ENCODE measurements around the gene PDCD10. TPM values are rescaled to one million over a fixed set of nuclear protein-coding genes. Genes with fewer than 3 reads are reported as not detected.

The PDCD10 gene
- polyA plus RNA-seq, 3 donors = 31.7 to 61.8 (median 61.5) TPM

DNA sequence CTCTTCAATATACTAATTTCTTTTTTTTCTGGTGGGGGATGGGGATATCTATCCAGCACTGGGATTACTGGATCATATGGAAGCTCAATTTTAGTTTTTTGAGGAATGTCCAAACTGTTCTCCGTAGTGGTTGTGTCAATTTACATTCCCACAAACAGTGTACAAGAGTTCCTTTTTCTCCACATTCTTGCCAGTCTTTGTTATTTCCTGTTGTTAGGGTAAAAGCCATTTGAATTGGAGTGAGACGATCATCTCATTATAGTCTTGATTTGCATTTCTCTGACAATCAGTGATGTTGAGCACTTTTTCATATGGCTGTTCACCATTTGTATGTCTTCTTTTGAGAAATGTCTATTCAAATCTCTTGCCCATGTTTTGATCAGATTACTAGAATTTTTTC is 68.1 kb downstream of the PDCD10 start:
- intact Hi-C loops (cut with micrococcal nuclease) = no loop called here
- no peaks in the 10 kb centered on the region for H3K9me3 ChIP-seq (replicated peaks in 1 of 2; ENCODE audit: control insufficient read depth in 1 of 2, insufficient read depth in 1 of 2, low read length in 2 of 2)
- H3K4me3 ChIP-seq (replicated peaks in 1 of 3; ENCODE audit: low read depth in 2 of 3, low read length in 3 of 3) = no peak overlapping the region
- no peaks in the 10 kb centered on the region for H4K20me1 ChIP-seq (ENCODE audit: insufficient read depth, low read length)
- no peak overlapping the region for H2AFZ ChIP-seq (ENCODE audit: insufficient read depth, low read depth, low read length, poor library complexity, severe bottlenecking)
- Mint-ChIP-seq H3K27ac (no peak overlapping the region), H3K4me3 (no peak overlapping the region), H3K9me3 (peaks cover 0 to 5% (median 1%) of the 10 kb centered on the region in 7 donors), H3K36me3 (no peaks in the 10 kb centered on the region), H3K4me1 (peaks cover 5% of the 10 kb centered on the region), H3K27me3 (ENCODE audit: low read depth in 3 of 3) (peaks cover 0 to 5% (median 0%) of the 10 kb centered on the region in 3 donors)
- DNase-seq = no peak
- TF ChIP-seq, protein P1, sequence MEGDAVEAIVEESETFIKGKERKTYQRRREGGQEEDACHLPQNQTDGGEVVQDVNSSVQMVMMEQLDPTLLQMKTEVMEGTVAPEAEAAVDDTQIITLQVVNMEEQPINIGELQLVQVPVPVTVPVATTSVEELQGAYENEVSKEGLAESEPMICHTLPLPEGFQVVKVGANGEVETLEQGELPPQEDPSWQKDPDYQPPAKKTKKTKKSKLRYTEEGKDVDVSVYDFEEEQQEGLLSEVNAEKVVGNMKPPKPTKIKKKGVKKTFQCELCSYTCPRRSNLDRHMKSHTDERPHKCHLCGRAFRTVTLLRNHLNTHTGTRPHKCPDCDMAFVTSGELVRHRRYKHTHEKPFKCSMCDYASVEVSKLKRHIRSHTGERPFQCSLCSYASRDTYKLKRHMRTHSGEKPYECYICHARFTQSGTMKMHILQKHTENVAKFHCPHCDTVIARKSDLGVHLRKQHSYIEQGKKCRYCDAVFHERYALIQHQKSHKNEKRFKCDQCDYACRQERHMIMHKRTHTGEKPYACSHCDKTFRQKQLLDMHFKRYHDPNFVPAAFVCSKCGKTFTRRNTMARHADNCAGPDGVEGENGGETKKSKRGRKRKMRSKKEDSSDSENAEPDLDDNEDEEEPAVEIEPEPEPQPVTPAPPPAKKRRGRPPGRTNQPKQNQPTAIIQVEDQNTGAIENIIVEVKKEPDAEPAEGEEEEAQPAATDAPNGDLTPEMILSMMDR (IDR thresholded peaks at IDR 0.05) = no peak
- no peaks in the 10 kb centered on the region for H3K79me2 ChIP-seq (ENCODE audit: insufficient read depth, low read length)
- no peak overlapping the region for H3K9ac ChIP-seq (ENCODE audit: insufficient read depth, low read length, poor library complexity, severe bottlenecking)
- no CpG with 5 or more reads among the region's 2 CpGs for WGBS (ENCODE audit: insufficient coverage)
- no peak overlapping the region for H3K4me2 ChIP-seq (replicated peaks; ENCODE audit: extremely low read depth, low read length, poor library complexity, severe bottlenecking)
- no peaks in the 10 kb centered on the region for H3K4me1 ChIP-seq (ENCODE audit: control insufficient read depth in 1 of 2, insufficient read depth in 2 of 2, low read length in 2 of 2)
- no peaks in the 10 kb centered on the region for H3K27me3 ChIP-seq (ENCODE audit: control insufficient read depth in 2 of 2, insufficient read depth in 2 of 2, low read length in 2 of 2)
- no peak overlapping the region for H3K27ac ChIP-seq (ENCODE audit: low read depth in 1 of 2, low read length in 2 of 2)
- H3K36me3 ChIP-seq (replicated peaks in 1 of 2; ENCODE audit: control insufficient read depth in 1 of 2, insufficient read depth in 2 of 2, low read length in 2 of 2) = no peaks in the 10 kb centered on the region

- TF ChIP-seq, protein P1 (IDR thresholded peaks at IDR 0.05) = no peak
- H3K36me3 ChIP-seq (replicated peaks in 1 of 2; ENCODE audit: control insufficient read depth in 1 of 2, insufficient read depth in 2 of 2, low read length in 2 of 2) = no peaks in the 10 kb centered on the region
- Mint-ChIP-seq H3K27me3 (ENCODE audit: low read depth in 3 of 3) (peaks cover 0 to 5% (median 2%) of the 10 kb centered on the region in 3 donors), H3K36me3 (no peaks in the 10 kb centered on the region), H3K4me3 (no peak overlapping the region), H3K4me1 (peaks cover 5% of the 10 kb centered on the region), H3K27ac (peak overlapping the region in 3 of 7 donors; percentile 13 to 89 (median 41)), H3K9me3 (peaks cover 0 to 5% (median 1%) of the 10 kb centered on the region in 7 donors)
- H3K4me1 ChIP-seq (ENCODE audit: control insufficient read depth in 1 of 2, insufficient read depth in 2 of 2, low read length in 2 of 2) = no peaks in the 10 kb centered on the region
- H3K4me2 ChIP-seq (replicated peaks; ENCODE audit: extremely low read depth, low read length, poor library complexity, severe bottlenecking) = no peak overlapping the region
- WGBS (ENCODE audit: insufficient coverage) = 79% methylated on average over 2 of the region's 5 CpGs
- no peak overlapping the region for H3K4me3 ChIP-seq (replicated peaks in 1 of 3; ENCODE audit: low read depth in 2 of 3, low read length in 3 of 3)
- H3K9me3 ChIP-seq (replicated peaks in 1 of 2; ENCODE audit: control insufficient read depth in 1 of 2, insufficient read depth in 1 of 2, low read length in 2 of 2) = no peaks in the 10 kb centered on the region
- H3K79me2 ChIP-seq (ENCODE audit: insufficient read depth, low read length) = no peaks in the 10 kb centered on the region
- no peak overlapping the region for H2AFZ ChIP-seq (ENCODE audit: insufficient read depth, low read depth, low read length, poor library complexity, severe bottlenecking)
- H3K27me3 ChIP-seq (ENCODE audit: control insufficient read depth in 2 of 2, insufficient read depth in 2 of 2, low read length in 2 of 2) = no peaks in the 10 kb centered on the region
- no peaks in the 10 kb centered on the region for H4K20me1 ChIP-seq (ENCODE audit: insufficient read depth, low read length)
- no peak for DNase-seq
- intact Hi-C loops (cut with micrococcal nuclease) = no loop called here
- H3K9ac ChIP-seq (ENCODE audit: insufficient read depth, low read length, poor library complexity, severe bottlenecking) = no peak overlapping the region
- no peak overlapping the region for H3K27ac ChIP-seq (ENCODE audit: low read depth in 1 of 2, low read length in 2 of 2)
These were observed 71.7 kb downstream of the PDCD10 start for GRCh38 chr3:167662919-167663400.

Measured in CD14-positive monocyte (primary cell).